HL-60 (cell line): ENCODE measurements around the gene SHISAL2B.

Experiments
- DNase-seq, 2 experiments: peaks; one replicate each; pipeline ENCODE4 v3.0.0-alpha.2; 2010 to 2020; ENCODE audit warnings: low read depth in 1 of 2, low spot score in 1 of 2
- H3K27ac ChIP-seq: fragments of 250-450 bp; sonication (Bioruptor Pico); replicated peaks from 2 replicates; pipeline ENCODE4 v1.5.1; 2020; ENCODE audit warnings: mild to moderate bottlenecking, moderate library complexity
- H3K27me3 ChIP-seq: fragments of 250-450 bp; sonication (Bioruptor Pico); 2 replicates; pipeline ENCODE4 v1.5.1; 2021; ENCODE audit warnings: mild to moderate bottlenecking, moderate library complexity; ENCODE audit not compliant: insufficient read depth, poor library complexity, severe bottlenecking
- H3K4me3 ChIP-seq: replicated peaks from 2 replicates; pipeline ENCODE4 v1.5.1; 2011; ENCODE audit warnings: mild to moderate bottlenecking, control low read depth, low read length; ENCODE audit not compliant: insufficient read depth
- GABPA ChIP-seq: IDR thresholded peaks from 2 replicates; pipeline ENCODE4 v1.6.1; 2012; ENCODE audit warnings: low read depth
- POLR2AphosphoS5 ChIP-seq: IDR thresholded peaks from 2 replicates; pipeline ENCODE4 v1.6.1; 2012; ENCODE audit warnings: low read depth
- SPI1 ChIP-seq: IDR thresholded peaks from 2 replicates; pipeline ENCODE4 v1.6.1; 2012; ENCODE audit warnings: low read depth, mild to moderate bottlenecking, borderline replicate concordance
- TF ChIP-seq, protein P1 (sequence below): IDR thresholded peaks from 2 replicates; pipeline ENCODE4 v1.6.1; 2012; ENCODE audit warnings: low read depth; ENCODE audit not compliant: insufficient replicate concordance
- TF ChIP-seq, protein P2 (sequence below): IDR thresholded peaks from one replicate; pipeline ENCODE4 v1.5.1; 2011; ENCODE audit warnings: low read length, control low read depth, inconsistent platforms; ENCODE audit not compliant: insufficient read depth

SHISAL2B gene

DNA sequence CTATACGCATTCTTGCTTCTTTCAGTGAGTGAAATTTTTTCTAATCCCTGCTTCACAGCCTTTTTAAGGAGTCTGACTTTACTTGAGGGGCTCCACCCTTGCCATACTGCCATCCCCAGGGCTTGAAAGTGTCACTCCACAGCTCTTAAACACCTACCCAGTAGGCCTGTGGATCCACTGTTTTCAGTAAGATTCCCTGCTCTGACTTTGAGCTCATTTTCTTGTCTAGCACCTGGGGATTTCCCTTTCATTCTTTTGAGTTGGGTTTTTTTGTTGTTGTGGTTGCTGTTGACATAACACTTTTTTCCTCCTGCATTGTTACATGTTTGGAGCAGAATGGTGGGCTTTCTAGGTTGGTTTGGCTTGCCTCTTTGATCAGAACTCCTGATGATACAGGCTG is 54.6 kb downstream of the SHISAL2B start:
- no peak for DNase-seq
- TF ChIP-seq SPI1 = no peak
- TF ChIP-seq GABPA = no peak
- TF ChIP-seq, protein P1, sequence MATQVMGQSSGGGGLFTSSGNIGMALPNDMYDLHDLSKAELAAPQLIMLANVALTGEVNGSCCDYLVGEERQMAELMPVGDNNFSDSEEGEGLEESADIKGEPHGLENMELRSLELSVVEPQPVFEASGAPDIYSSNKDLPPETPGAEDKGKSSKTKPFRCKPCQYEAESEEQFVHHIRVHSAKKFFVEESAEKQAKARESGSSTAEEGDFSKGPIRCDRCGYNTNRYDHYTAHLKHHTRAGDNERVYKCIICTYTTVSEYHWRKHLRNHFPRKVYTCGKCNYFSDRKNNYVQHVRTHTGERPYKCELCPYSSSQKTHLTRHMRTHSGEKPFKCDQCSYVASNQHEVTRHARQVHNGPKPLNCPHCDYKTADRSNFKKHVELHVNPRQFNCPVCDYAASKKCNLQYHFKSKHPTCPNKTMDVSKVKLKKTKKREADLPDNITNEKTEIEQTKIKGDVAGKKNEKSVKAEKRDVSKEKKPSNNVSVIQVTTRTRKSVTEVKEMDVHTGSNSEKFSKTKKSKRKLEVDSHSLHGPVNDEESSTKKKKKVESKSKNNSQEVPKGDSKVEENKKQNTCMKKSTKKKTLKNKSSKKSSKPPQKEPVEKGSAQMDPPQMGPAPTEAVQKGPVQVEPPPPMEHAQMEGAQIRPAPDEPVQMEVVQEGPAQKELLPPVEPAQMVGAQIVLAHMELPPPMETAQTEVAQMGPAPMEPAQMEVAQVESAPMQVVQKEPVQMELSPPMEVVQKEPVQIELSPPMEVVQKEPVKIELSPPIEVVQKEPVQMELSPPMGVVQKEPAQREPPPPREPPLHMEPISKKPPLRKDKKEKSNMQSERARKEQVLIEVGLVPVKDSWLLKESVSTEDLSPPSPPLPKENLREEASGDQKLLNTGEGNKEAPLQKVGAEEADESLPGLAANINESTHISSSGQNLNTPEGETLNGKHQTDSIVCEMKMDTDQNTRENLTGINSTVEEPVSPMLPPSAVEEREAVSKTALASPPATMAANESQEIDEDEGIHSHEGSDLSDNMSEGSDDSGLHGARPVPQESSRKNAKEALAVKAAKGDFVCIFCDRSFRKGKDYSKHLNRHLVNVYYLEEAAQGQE = no peak
- no peak for TF ChIP-seq POLR2AphosphoS5
- TF ChIP-seq, protein P2, sequence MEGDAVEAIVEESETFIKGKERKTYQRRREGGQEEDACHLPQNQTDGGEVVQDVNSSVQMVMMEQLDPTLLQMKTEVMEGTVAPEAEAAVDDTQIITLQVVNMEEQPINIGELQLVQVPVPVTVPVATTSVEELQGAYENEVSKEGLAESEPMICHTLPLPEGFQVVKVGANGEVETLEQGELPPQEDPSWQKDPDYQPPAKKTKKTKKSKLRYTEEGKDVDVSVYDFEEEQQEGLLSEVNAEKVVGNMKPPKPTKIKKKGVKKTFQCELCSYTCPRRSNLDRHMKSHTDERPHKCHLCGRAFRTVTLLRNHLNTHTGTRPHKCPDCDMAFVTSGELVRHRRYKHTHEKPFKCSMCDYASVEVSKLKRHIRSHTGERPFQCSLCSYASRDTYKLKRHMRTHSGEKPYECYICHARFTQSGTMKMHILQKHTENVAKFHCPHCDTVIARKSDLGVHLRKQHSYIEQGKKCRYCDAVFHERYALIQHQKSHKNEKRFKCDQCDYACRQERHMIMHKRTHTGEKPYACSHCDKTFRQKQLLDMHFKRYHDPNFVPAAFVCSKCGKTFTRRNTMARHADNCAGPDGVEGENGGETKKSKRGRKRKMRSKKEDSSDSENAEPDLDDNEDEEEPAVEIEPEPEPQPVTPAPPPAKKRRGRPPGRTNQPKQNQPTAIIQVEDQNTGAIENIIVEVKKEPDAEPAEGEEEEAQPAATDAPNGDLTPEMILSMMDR = no peak
- H3K4me3 ChIP-seq = no peak overlapping the region
- no peaks in the 10 kb centered on the region for H3K27me3 ChIP-seq
- H3K27ac ChIP-seq = no peak overlapping the region

DNA sequence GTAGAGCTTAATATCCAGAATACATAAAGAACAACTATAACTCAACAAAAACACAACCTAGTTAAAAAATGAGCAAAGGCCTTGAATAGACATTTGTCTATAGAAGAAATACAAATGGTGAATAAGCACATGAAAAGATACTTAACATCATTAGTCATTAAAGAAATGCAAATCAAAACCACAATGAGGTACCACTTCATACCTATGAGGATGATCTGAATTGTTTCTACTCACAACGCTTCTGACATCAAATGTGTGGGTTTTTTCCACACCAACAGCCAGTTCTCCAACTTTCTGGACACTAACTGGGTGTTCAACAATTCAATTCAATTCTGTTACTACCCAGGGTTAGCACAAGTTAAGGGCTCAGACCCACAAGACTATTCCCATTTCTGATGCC is 56.1 kb downstream of the SHISAL2B start:
- TF ChIP-seq SPI1 = no peak
- no peak for TF ChIP-seq GABPA
- TF ChIP-seq POLR2AphosphoS5 = no peak
- TF ChIP-seq, protein P1 = no peak
- TF ChIP-seq, protein P2 = no peak
- Histone ChIP-seq H3K27me3 (no peaks in the 10 kb centered on the region), H3K4me3 (no peak overlapping the region), H3K27ac (no peak overlapping the region)
- no peak for DNase-seq

DNA sequence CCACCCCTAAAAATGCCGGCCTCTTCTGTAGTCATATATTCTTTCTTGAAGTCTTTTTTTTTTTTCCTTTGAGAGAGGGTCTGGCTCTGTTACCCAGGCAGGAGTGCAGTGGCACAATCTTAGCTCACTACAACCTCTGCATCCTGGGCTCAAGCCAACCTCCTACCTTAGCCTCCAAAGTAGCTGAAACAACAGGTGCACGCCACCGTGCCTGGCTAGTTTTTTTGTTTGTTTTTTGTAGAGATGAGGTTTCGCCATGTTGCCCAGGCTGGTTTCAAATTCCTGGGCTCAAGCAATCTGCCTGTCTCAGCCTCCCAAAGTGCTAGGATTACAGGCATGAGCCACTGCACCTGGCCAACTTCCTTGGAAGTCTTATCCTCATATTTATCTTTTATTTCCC is 59.1 kb downstream of the SHISAL2B start:
- Histone ChIP-seq H3K27me3 (no peaks in the 10 kb centered on the region), H3K27ac (no peak overlapping the region), H3K4me3 (no peak overlapping the region)
- DNase-seq = no peak
- no peak for TF ChIP-seq SPI1
- TF ChIP-seq, protein P2 = no peak

DNA sequence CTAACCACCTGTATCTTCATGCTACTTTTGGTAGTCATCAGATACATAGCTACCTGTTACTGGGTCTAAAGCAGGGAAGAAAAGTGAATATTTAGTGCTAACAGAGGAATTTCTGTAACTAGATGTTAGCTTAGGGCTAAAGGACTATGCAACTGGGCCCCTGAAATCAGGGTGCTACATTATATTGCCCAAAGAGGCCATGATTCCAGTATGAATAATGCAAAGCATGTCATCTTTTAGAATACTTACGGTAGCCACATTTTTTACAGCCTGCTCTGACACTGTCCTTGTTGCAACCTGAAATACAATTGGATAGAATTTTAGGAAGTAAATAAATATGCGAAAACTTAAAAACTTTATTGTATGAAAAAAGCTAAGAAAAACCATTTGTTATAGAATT is 63.8 kb downstream of the SHISAL2B start:
- DNase-seq = no peak
- H3K4me3 ChIP-seq = no peak overlapping the region
- no peak overlapping the region for H3K27ac ChIP-seq
- no peaks in the 10 kb centered on the region for H3K27me3 ChIP-seq
- TF ChIP-seq GABPA = no peak
- TF ChIP-seq SPI1 = no peak
- TF ChIP-seq POLR2AphosphoS5 = no peak
- TF ChIP-seq, protein P2 = no peak
- TF ChIP-seq, protein P1 = no peak
